Hair follicular keratinocyte (primary cell): ENCODE results near the gene CCND1. TPM values are rescaled to one million over a fixed set of nuclear protein-coding genes. Genes with fewer than 3 reads are reported as not detected.

Source experiments
- total RNA-seq: library from RNA; depleted of rRNA; stranded (reverse); fragments of >200 nt; gene quantifications from 2 replicates; pipeline ENCODE4 v1.2.3, GENCODE V29; 2015

Gene CCND1
- total RNA-seq, result 59.7 and 122 TPM in 2 replicates

GRCh38 chr11:69640995-69641581 lies at the start of gene CCND1:
Gene CCND1 (plus strand): TSS chr11:69641156. CDS start chr11:69641314, 158 bp downstream.

DNA sequence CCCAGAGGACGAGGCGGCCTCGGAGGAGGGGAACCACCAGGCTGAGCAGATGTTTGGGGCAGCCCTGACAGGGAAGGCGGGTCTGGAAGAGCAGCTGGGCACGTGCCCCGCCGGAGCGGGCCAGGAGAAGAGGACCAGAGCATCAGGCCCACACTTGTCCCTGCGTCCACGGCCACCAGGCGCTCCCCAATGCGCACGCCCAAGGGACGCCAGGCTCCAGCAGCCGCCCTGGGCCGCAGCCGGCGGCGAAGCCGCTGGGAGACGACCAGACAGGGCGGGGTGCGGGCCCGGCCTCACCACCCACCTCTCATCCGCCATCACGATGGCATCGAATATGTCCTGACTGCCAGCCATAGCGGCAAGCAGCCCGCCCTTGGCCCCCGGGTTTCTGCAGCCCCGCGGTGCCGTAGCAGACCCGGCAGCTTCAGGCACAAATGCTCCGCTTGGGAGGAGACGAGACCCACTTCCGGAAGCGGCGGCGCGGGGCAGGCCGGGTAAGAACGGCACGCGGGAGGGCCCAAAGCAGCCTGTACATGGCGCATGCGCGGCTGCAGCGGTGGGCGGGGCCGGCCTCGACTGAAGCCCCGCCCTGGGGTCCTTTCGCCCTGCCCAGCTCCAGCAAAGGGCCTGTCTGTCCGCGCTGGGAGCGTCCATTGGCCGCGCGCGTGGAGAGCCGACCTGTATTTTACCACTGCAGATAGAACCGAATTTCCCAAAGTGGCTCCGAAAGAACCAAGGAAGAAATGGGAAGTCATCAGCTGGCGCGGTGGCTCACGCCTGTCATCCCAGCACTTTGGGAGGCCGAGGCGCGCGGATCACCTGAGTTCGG lies 34.1 kb downstream of the CCND1 start, which contains the start of gene LTO1:
LTO1 (minus strand) TSS at position 468 of the 829 bp plus-strand sequence; CDS start at position 354, 114 bp downstream.

Other genes starting within 250 kb of the CCND1 start
- gene LINC01488, start 159.5 kb upstream of the CCND1 start, total RNA-seq, result not detected in 2 replicates
- 11.9 and 14.4 TPM in 2 replicates for gene LTO1, start 34.2 kb downstream of the CCND1 start, total RNA-seq
- gene FGF19, start 62.9 kb downstream of the CCND1 start, total RNA-seq, result 0.15 and 0.16 TPM in 2 replicates
- not detected in 2 replicates for gene FGF4, start 134.2 kb downstream of the CCND1 start, total RNA-seq
- gene FGF3, start 178.3 kb downstream of the CCND1 start, total RNA-seq, result not detected in 2 replicates